ENCODE measurements around the gene COX7A2.

The COX7A2 gene

GRCh38 chr6:75224303-75224926, 19.2 kb downstream of the COX7A2 start:
- no peak for DNase-seq
- intact Hi-C loops (cut with DNase I) = no loop called here

- DNase-seq = no peak
- intact Hi-C loops (cut with DNase I) = no loop called here
Measured at GRCh38 chr6:75223428-75223827, 20.2 kb downstream of the COX7A2 start.

GRCh38 chr6:75222261-75222660, 21.3 kb downstream of the COX7A2 start:
- intact Hi-C loops (cut with DNase I) = no loop called here
- DNase-seq = no peak

GRCh38 chr6:75221116-75221515, 22.5 kb downstream of the COX7A2 start:
- no peak for DNase-seq
- intact Hi-C loops (cut with DNase I) = no loop called here

- intact Hi-C loops (cut with DNase I) = no loop called here
- no peak for DNase-seq
Measured at GRCh38 chr6:75220357-75220756, 23.2 kb downstream of the COX7A2 start.

- intact Hi-C loops (cut with DNase I) = no loop called here
Measured at GRCh38 chr6:75219263-75219662, 24.3 kb downstream of the COX7A2 start.

GRCh38 chr6:75217193-75217592, 26.4 kb downstream of the COX7A2 start:
- intact Hi-C loops (cut with DNase I) = no loop called here
- no peak for DNase-seq

More at GRCh38 chr6:75219263-75219662, 24.3 kb downstream of the COX7A2 start:
- no peak for DNase-seq

GRCh38 chr6:75215291-75215690, 28.3 kb downstream of the COX7A2 start:
- intact Hi-C loops (cut with DNase I) = no loop called here

GRCh38 chr6:75213732-75214131, 29.9 kb downstream of the COX7A2 start:
- intact Hi-C loops (cut with DNase I) = no loop called here
- no peak for DNase-seq

More at GRCh38 chr6:75215291-75215690, 28.3 kb downstream of the COX7A2 start:
- no peak for DNase-seq

GRCh38 chr6:75213112-75213511, 30.5 kb downstream of the COX7A2 start:
- DNase-seq = no peak
- intact Hi-C loops (cut with DNase I) = no loop called here

GRCh38 chr6:75211920-75212590, 31.5 kb downstream of the COX7A2 start:
- intact Hi-C loops (cut with DNase I) = no loop called here
- no peak for DNase-seq

GRCh38 chr6:75210885-75211739, 32.5 kb downstream of the COX7A2 start:
- peak in 1 of 10 donors; percentile 49 for DNase-seq
- intact Hi-C loops (cut with DNase I) = no loop called here

GRCh38 chr6:75209184-75209723, 34.3 kb downstream of the COX7A2 start:
- intact Hi-C loops (cut with DNase I) = loop anchor here (1.0 to 5.0 kb wide), 4 partner anchors 802 to 1470 kb away; no protein-coding TSS in a partner anchor
- no peak for DNase-seq

- DNase-seq = peak; percentile 74 to 97 (median 88)
- intact Hi-C loops (cut with DNase I) = loop anchor here (1.0 to 5.0 kb wide), 4 partner anchors 801 to 1469 kb away; no protein-coding TSS in a partner anchor
Measured at GRCh38 chr6:75208298-75209183, 35.1 kb downstream of the COX7A2 start.

- peak in 3 of 10 donors; percentile 12 to 75 (median 66) for DNase-seq
- intact Hi-C loops (cut with DNase I) = loop anchor here (5.0 kb wide), 3 partner anchors 799 to 1349 kb away; no protein-coding TSS in a partner anchor
Measured at GRCh38 chr6:75206576-75207342, 36.8 kb downstream of the COX7A2 start.

GRCh38 chr6:75205776-75206575, 37.6 kb downstream of the COX7A2 start, which contains the start of gene COL12A1:
COL12A1 (minus strand) TSS chr6:75206053; CDS start chr6:75202792, 3,261 bp downstream.
- intact Hi-C loops (cut with DNase I) = loop anchor here (5.0 kb wide), 3 partner anchors 799 to 1349 kb away; no protein-coding TSS in a partner anchor
- DNase-seq = peak in 6 of 10 donors; percentile 18 to 89 (median 64)

GRCh38 chr6:75204959-75205775, 38.4 kb downstream of the COX7A2 start:
- peak in 3 of 10 donors; percentile 25 to 80 (median 79) for DNase-seq
- intact Hi-C loops (cut with DNase I) = loop anchor here (1.0 to 5.0 kb wide), 4 partner anchors 798 to 1348 kb away; no protein-coding TSS in a partner anchor
